Upper lobe of right lung (tissue), 1 donor: ENCODE data around the gene HPS1. TPM values are rescaled to one million over a fixed set of nuclear protein-coding genes. Genes with fewer than 3 reads are reported as not detected.
A peak's percentile ranks its signal among the peaks of the same experiment; 100 is the strongest.

Experiments used
- ATAC-seq: fragments of 200-7000 bp; cut with Tn5 transposase; one replicate; pipeline ENCODE4 v1.9.1; 2020; ENCODE audit warnings: mild to moderate bottlenecking, moderate library complexity
- DNase-seq: peaks from one replicate; pipeline ENCODE4 v3.0.0-alpha.2; 2020
- H3K27ac ChIP-seq: fragments of 200-600 bp; one replicate; pipeline ENCODE4 v1.8.0; 2022
- H3K27me3 ChIP-seq: fragments of 200-600 bp; one replicate; pipeline ENCODE4 v1.8.0; 2022; ENCODE audit warnings: mild to moderate bottlenecking
- H3K36me3 ChIP-seq: fragments of 200-600 bp; one replicate; pipeline ENCODE4 v1.8.0; 2022
- H3K4me1 ChIP-seq: fragments of 200-600 bp; one replicate; pipeline ENCODE4 v1.8.0; 2022
- H3K4me3 ChIP-seq: fragments of 200-600 bp; one replicate; pipeline ENCODE4 v1.8.0; 2022; ENCODE audit warnings: mild to moderate bottlenecking
- H3K9me3 ChIP-seq: fragments of 200-600 bp; one replicate; pipeline ENCODE4 v1.8.0; 2022
- intact Hi-C: fragments of 100-400 bp; cut with DNase I; formaldehyde crosslinking; loops from one replicate; pipeline ENCODE4 v1.11.0; 2022
- microRNA-seq: library from miRNA; unstranded; fragments of <30 nt; microRNA quantifications from one replicate; pipeline ENCODE4 v1.2.0, GENCODE V29; 2020; ENCODE audit warnings: borderline microRNAs expressed
- total RNA-seq: library from RNA; stranded (reverse); fragmentation: NEBNext Ultra II Directional; extraction: Animal tissue kit (Norgen Biotek cat#: 25700); gene quantifications from one replicate; pipeline ENCODE4 v1.2.1, GENCODE V29; 2021
- TF ChIP-seq, protein P1 (sequence below): fragments of 200-600 bp; IDR thresholded peaks from one replicate; pipeline ENCODE4 v1.8.0; 2022; ENCODE audit warnings: antibody characterized with exemption
- donor health status: DM: no; HTN: yes; CAD: no; lungs with severe emphysema.

Gene HPS1
- total RNA-seq, 1 donor from 2014 or later, result 77.7 TPM

DNA sequence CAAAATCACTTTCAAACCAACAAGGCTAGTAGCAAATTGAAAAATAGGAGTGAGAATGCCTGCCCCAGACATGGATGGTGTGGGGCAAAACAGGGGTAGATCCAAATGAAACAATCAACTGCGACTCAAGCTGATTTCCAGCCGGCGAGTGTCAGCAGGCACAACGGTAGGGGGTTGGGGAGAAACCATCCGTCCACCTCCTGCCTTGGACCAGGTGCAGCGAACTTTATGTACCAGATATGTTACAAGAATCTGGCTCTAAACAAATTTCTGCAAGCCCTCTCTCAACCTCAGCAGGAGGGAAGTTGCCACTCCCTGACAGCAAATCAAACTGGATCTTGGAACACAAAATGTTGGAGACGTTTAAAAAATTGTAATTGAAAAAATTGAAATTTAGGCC, 76.9 kb downstream of the HPS1 start:
- Histone ChIP-seq H3K9me3 (no peaks in the 10 kb centered on the region), H3K27me3 (no peaks in the 10 kb centered on the region), H3K27ac (no peak overlapping the region), H3K36me3 (no peaks in the 10 kb centered on the region), H3K4me3 (no peak overlapping the region), H3K4me1 (no peaks in the 10 kb centered on the region)
- TF ChIP-seq, protein P1, sequence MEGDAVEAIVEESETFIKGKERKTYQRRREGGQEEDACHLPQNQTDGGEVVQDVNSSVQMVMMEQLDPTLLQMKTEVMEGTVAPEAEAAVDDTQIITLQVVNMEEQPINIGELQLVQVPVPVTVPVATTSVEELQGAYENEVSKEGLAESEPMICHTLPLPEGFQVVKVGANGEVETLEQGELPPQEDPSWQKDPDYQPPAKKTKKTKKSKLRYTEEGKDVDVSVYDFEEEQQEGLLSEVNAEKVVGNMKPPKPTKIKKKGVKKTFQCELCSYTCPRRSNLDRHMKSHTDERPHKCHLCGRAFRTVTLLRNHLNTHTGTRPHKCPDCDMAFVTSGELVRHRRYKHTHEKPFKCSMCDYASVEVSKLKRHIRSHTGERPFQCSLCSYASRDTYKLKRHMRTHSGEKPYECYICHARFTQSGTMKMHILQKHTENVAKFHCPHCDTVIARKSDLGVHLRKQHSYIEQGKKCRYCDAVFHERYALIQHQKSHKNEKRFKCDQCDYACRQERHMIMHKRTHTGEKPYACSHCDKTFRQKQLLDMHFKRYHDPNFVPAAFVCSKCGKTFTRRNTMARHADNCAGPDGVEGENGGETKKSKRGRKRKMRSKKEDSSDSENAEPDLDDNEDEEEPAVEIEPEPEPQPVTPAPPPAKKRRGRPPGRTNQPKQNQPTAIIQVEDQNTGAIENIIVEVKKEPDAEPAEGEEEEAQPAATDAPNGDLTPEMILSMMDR, result no peak
- intact Hi-C loops, result no loop called here
- no peak for ATAC-seq
- no peak for DNase-seq

DNA sequence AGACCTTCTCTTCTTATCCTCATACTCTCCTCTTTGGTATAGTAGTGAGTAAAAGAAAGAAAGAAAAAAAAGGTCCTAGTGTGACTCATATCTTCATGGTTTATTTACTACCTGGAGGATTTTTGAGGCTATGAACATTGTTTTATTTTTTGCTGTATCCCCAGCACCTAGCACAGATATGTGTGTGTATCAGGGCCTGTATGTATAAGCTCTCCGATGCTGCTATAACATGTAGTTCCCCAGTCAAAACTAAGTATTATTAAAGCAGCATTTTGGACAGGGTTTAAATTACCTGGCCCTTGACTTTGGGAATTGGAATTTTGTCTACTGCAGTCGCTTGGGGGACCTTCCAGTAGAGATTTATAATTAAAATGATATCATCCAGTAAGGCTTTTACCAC, 78.1 kb downstream of the HPS1 start:
- Histone ChIP-seq H3K36me3 (no peaks in the 10 kb centered on the region), H3K27me3 (no peaks in the 10 kb centered on the region), H3K27ac (no peak overlapping the region), H3K4me3 (no peak overlapping the region), H3K9me3 (no peaks in the 10 kb centered on the region), H3K4me1 (no peaks in the 10 kb centered on the region)
- TF ChIP-seq, protein P1, result no peak
- intact Hi-C loops, result no loop called here
- DNase-seq, result no peak
- no peak for ATAC-seq

DNA sequence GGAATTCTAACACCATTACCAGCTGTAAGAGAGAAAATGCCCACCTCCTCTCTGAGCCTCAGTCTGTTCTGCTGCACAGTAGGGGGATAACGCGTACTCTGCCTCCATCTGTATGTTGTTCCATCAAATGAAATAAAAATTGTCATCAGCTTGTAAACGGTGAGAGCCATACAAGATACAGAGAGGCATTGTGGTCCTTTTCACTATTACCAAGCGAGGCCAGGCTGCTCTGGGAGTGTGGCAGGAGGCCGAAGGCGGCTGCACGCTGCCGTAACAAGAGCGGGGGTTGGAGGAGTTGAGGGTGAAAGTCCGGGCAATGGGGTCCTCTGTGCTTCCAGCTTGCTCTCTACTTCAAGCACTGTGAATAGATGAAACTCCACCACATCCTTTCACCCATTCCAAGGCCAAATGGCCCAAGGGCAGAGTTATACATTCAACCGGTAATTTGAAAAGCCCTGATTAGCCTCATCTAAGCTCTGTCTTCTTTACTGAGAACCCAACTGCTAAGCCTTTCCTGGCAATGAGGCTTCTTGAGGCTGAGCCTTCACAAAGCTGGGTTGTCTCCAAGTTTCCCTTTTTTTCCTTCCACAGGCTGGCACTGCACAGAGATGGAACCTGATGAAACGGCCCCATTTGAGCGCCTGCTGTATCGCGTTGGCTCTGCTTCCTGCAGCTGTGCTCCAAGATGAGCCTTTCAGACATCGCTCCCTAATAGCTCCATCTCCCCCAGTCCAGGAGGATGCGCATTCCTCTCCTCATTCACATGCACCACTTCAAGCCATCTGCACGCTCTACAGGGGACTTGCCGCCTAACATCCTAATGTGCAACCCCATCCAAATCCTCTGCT, 78.9 kb downstream of the HPS1 start:
- Histone ChIP-seq H3K4me3 (no peak overlapping the region), H3K36me3 (no peaks in the 10 kb centered on the region), H3K27me3 (no peaks in the 10 kb centered on the region), H3K9me3 (no peaks in the 10 kb centered on the region), H3K4me1 (no peaks in the 10 kb centered on the region), H3K27ac (no peak overlapping the region)
- ATAC-seq (no peak), DNase-seq (no peak)
- TF ChIP-seq, protein P1, result no peak
- intact Hi-C loops, result no loop called here

Small RNAs within 50 kb of the gene (microRNA-seq; reads per million reads assigned to microRNA genes)
- gene MIR1287 (22.5 reads per million, percentile 47 among the genes with 10 or more reads in this experiment), gene MIR4685 (0.99 reads per million)

Other genes starting within 250 kb of the HPS1 start
- gene LOXL4, start 178.7 kb downstream of the HPS1 start, total RNA-seq, result 6.2 TPM
- 13.0 TPM for gene PYROXD2, start 31.8 kb downstream of the HPS1 start, total RNA-seq